Neuronal stem cell (in vitro differentiated cells): Measurements from ENCODE around the gene NPR2.

Source experiments
- DNase-seq: peaks from one replicate; pipeline ENCODE4 v3.0.0-alpha.2; 2013; ENCODE audit warnings: low spot score
- H2AFZ ChIP-seq: one replicate; pipeline ENCODE4 v1.6.1; 2013; ENCODE audit warnings: mild to moderate bottlenecking, low read length, inconsistent platforms
- H2AK5ac ChIP-seq: 2 replicates; pipeline ENCODE4 v1.6.1; 2013; ENCODE audit warnings: low read depth, mild to moderate bottlenecking, inconsistent platforms, low read length, moderate library complexity, mixed read lengths
- H2BK120ac ChIP-seq: 2 replicates; pipeline ENCODE4 v1.6.1; 2013; ENCODE audit warnings: low read depth, mild to moderate bottlenecking, inconsistent platforms, low read length, moderate library complexity, mixed read lengths
- H2BK12ac ChIP-seq: one replicate; pipeline ENCODE4 v1.6.1; 2013; ENCODE audit warnings: low read length, inconsistent platforms
- H2BK15ac ChIP-seq: 2 replicates; pipeline ENCODE4 v1.6.1; 2013; ENCODE audit warnings: mild to moderate bottlenecking, low read length, inconsistent platforms, mixed read lengths
- H2BK5ac ChIP-seq: one replicate; pipeline ENCODE4 v1.6.1; 2013; ENCODE audit warnings: inconsistent platforms, mild to moderate bottlenecking, low read length, moderate library complexity
- H3K14ac ChIP-seq: one replicate; pipeline ENCODE4 v1.6.1; 2013; ENCODE audit warnings: low read length, inconsistent platforms
- H3K18ac ChIP-seq: 2 replicates; pipeline ENCODE4 v1.6.1; 2013; ENCODE audit warnings: low read length, inconsistent platforms
- H3K23ac ChIP-seq: 2 replicates; pipeline ENCODE4 v1.6.1; 2013; ENCODE audit warnings: low read depth, mild to moderate bottlenecking, mixed read lengths, low read length, inconsistent platforms; ENCODE audit not compliant: poor library complexity
- H3K27ac ChIP-seq: replicated peaks from 3 replicates; pipeline ENCODE4 v1.5.1; 2013; ENCODE audit warnings: low read length, inconsistent platforms
- H3K27me3 ChIP-seq, 3 experiments: 2 replicates each; pipeline ENCODE4 v1.6.1; 2013; ENCODE audit warnings: low read length in 3 of 3, mild to moderate bottlenecking in 2 of 3, inconsistent platforms in 1 of 3, low read depth in 1 of 3, mixed read lengths in 1 of 3, moderate library complexity in 1 of 3; ENCODE audit not compliant: control insufficient read depth in 3 of 3, insufficient read depth in 3 of 3
- H3K36me3 ChIP-seq, 2 donors: replicated peaks in 1 of 2; 2 replicates each; pipeline ENCODE4 v1.6.1; 2013; ENCODE audit warnings: low read length in 2 of 2; ENCODE audit not compliant: control insufficient read depth in 2 of 2, insufficient read depth in 2 of 2
- H3K4ac ChIP-seq: 2 replicates; pipeline ENCODE4 v1.6.1; 2013; ENCODE audit warnings: inconsistent platforms, mild to moderate bottlenecking, low read length, moderate library complexity
- H3K4me1 ChIP-seq, 2 donors: 1 replicate in 1 of 2; 2 replicates in 1 of 2; pipeline ENCODE4 v1.6.1; 2013; ENCODE audit warnings: low read length in 2 of 2, low read depth in 1 of 2; ENCODE audit not compliant: control insufficient read depth in 2 of 2, insufficient read depth in 1 of 2
- H3K4me2 ChIP-seq: one replicate; pipeline ENCODE4 v1.6.1; 2013; ENCODE audit warnings: mild to moderate bottlenecking, low read length, inconsistent platforms; ENCODE audit not compliant: insufficient read depth, poor library complexity, severe bottlenecking
- H3K4me3 ChIP-seq, 2 donors: 2 replicates each; pipeline ENCODE4 v1.5.1; 2013; ENCODE audit warnings: low read length in 2 of 2, mild to moderate bottlenecking in 2 of 2, inconsistent platforms in 1 of 2, moderate library complexity in 1 of 2
- H3K79me1 ChIP-seq: one replicate; pipeline ENCODE4 v1.6.1; 2013; ENCODE audit warnings: low read depth, mild to moderate bottlenecking, inconsistent platforms, low read length, moderate library complexity
- H3K9ac ChIP-seq: one replicate; pipeline ENCODE4 v1.6.1; 2013; ENCODE audit warnings: mild to moderate bottlenecking, low read depth, low read length, inconsistent platforms; ENCODE audit not compliant: poor library complexity
- H3K9me3 ChIP-seq, 2 donors: replicated peaks in 1 of 2; 2 replicates each; pipeline versions ENCODE3 to v1.6.1; 2013; ENCODE audit warnings: low read length in 2 of 2, mild to moderate bottlenecking in 2 of 2, inconsistent platforms in 1 of 2, low read depth in 1 of 2, mixed read lengths in 1 of 2, moderate library complexity in 1 of 2; ENCODE audit not compliant: control insufficient read depth in 2 of 2, insufficient read depth in 1 of 2
- H4K8ac ChIP-seq: one replicate; pipeline ENCODE4 v1.6.1; 2013; ENCODE audit warnings: low read depth, mild to moderate bottlenecking, inconsistent platforms, low read length, moderate library complexity
- H4K91ac ChIP-seq: one replicate; pipeline ENCODE4 v1.6.1; 2013; ENCODE audit warnings: low read length, low read depth, mild to moderate bottlenecking, inconsistent platforms; ENCODE audit not compliant: poor library complexity
- WGBS, 2 donors: extraction: QIAGEN DNeasy Blood & Tissue Kit; methylation state at CpG; one replicate each; pipeline ENCODE4 v1.1.7; 2013; ENCODE audit warnings: missing lambda C conversion rate in 2 of 2, mixed read lengths in 1 of 2; ENCODE audit not compliant: insufficient read length in 2 of 2, insufficient replicate concordance in 1 of 2; ENCODE audit errors: extremely low coverage in 2 of 2; 5-methylcytosine and 5-hydroxymethylcytosine counted together
- small RNA-seq: library from polyadenylated mRNA; stranded (forward); fragments of <200 nt; extraction: miRNeasy Mini kit (QIAGEN cat#:217004); gene quantifications from one replicate; pipeline ENCODE3, GENCODE V24; 2013; ENCODE audit not compliant: insufficient read depth

Gene NPR2

DNA sequence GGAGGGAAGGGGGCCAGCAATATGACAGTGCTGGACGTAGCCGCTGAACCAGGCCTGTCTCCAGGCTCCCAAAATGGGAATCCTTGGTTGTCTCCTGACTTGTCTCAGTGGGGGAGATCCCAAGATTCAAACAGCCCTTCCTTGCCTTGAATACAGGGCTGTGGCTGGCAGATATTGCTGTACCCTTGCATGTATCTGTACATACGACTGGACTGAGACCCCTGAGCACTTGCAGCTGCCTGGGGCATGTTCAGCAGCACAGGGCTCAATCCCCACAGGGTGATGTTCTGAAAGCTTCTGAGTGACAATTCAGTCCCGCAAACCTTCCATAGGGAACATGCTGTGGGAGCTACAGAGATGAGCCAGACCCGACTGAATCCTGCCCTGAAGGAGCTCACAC, 65.5 kb downstream of the NPR2 start:
- Histone ChIP-seq H2BK12ac (no peak overlapping the region), H2AK5ac (no peak overlapping the region), H3K36me3 (peaks cover 0 to 7% of the 10 kb centered on the region in 2 donors), H3K4me3 (no peak overlapping the region), H3K4me1 (peaks cover 0 to 10% of the 10 kb centered on the region in 2 donors), H3K4me2 (no peak overlapping the region), H4K8ac (no peak overlapping the region), H2BK15ac (no peak overlapping the region), H3K23ac (no peak overlapping the region), H3K27me3 (no peaks in the 10 kb centered on the region), H3K9me3 (no peaks in the 10 kb centered on the region), H2BK5ac (no peak overlapping the region), H3K9ac (no peak overlapping the region), H3K79me1 (no peaks in the 10 kb centered on the region), H2AFZ (no peak overlapping the region), H3K14ac (no peak overlapping the region), H3K18ac (no peak overlapping the region), H2BK120ac (no peak overlapping the region), H4K91ac (no peak overlapping the region), H3K27ac (no peak overlapping the region), H3K4ac (no peak overlapping the region)
- no peak for DNase-seq
- WGBS, 2 donors: no CpG with 5 or more reads among the region's 5 CpGs

- DNase-seq: no peak
- peaks cover 0 to 10% of the 10 kb centered on the region in 2 donors for H3K4me1 ChIP-seq
- H3K9me3 ChIP-seq: no peaks in the 10 kb centered on the region
- H3K79me1 ChIP-seq: no peaks in the 10 kb centered on the region
- H2BK12ac ChIP-seq: no peak overlapping the region
- no peak overlapping the region for H3K27ac ChIP-seq
- no peak overlapping the region for H3K4me3 ChIP-seq
- H4K8ac ChIP-seq: no peak overlapping the region
- no CpG with 5 or more reads among the region's 5 CpGs for WGBS, 2 donors
- H3K36me3 ChIP-seq: no peaks in the 10 kb centered on the region
- no peak overlapping the region for H3K9ac ChIP-seq
- no peak overlapping the region for H4K91ac ChIP-seq
- H2AFZ ChIP-seq: no peak overlapping the region
- H2BK5ac ChIP-seq: no peak overlapping the region
- no peak overlapping the region for H3K14ac ChIP-seq
- H3K4me2 ChIP-seq: no peak overlapping the region
- H3K4ac ChIP-seq: no peak overlapping the region
- H3K18ac ChIP-seq: no peak overlapping the region
- no peak overlapping the region for H2BK120ac ChIP-seq
- H3K23ac ChIP-seq: no peak overlapping the region
- no peak overlapping the region for H2BK15ac ChIP-seq
- H2AK5ac ChIP-seq: no peak overlapping the region
- peaks cover 0 to 1% (median 0%) of the 10 kb centered on the region in 3 experiments for H3K27me3 ChIP-seq
These were observed 67.1 kb downstream of the NPR2 start for GRCh38 chr9:35858458-35858857.

Small RNA genes within 50 kb of the gene (small RNA-seq; reads per million reads assigned to genes)
- 2.0 reads per million for gene HINT2
